K562 (cell line): Measurements from ENCODE around the gene RASL11A.

Experiments used
- ATF1 ChIP-seq, 2 experiments: fragments of 450-650 bp in 1 of 2; IDR thresholded peaks; 2 replicates each; pipeline ENCODE4 v1.6.1; 2016; ENCODE audit warnings: missing compliant biosample characterization in 1 of 2, missing genetic modification characterization in 1 of 2
- CHD4 ChIP-seq: fragments of 200-600 bp; sonication (generic); IDR thresholded peaks from 3 replicates; pipeline ENCODE4 v1.6.1; 2012; ENCODE audit warnings: low read depth, mild to moderate bottlenecking, mixed read lengths, low read length, inconsistent platforms; ENCODE audit not compliant: insufficient read depth, insufficient replicate concordance, poor library complexity, severe bottlenecking
- CTCF ChIP-seq, 3 experiments: IDR thresholded peaks in 2 of 3; conservative IDR thresholded peaks in 1 of 3; 2 replicates each; pipeline ENCODE4 v1.5.1; 2011 to 2012; ENCODE audit warnings: low read length in 3 of 3, mild to moderate bottlenecking in 3 of 3, control low read depth in 2 of 3, improper control_type of control experiment in 1 of 3, inconsistent platforms in 1 of 3, low read depth in 1 of 3, mixed read lengths in 1 of 3, moderate library complexity in 1 of 3; ENCODE audit not compliant: insufficient read depth in 2 of 3
- EZH2 ChIP-seq: IDR thresholded peaks from 2 replicates; pipeline ENCODE4 v1.6.1; 2012; ENCODE audit warnings: low read depth, mild to moderate bottlenecking, inconsistent platforms, low read length, borderline replicate concordance
- REST ChIP-seq, 2 experiments: fragments of 450-650 bp; formaldehyde crosslinking in 1 of 2; IDR thresholded peaks; 2 replicates each; pipeline versions ENCODE4 v1.4.0 to v1.6.1; 2014 to 2020; ENCODE audit warnings: mild to moderate bottlenecking in 2 of 2, borderline replicate concordance in 1 of 2, low read depth in 1 of 2
- TAF1 ChIP-seq: IDR thresholded peaks from 2 replicates; pipeline ENCODE4 v1.6.1; 2011; ENCODE audit warnings: mild to moderate bottlenecking, low read length, moderate library complexity; ENCODE audit not compliant: insufficient read depth, control insufficient read depth, severe bottlenecking; ENCODE audit errors: extremely low read depth
- ZBTB7A ChIP-seq: IDR thresholded peaks from 2 replicates; pipeline ENCODE4 v1.6.1; 2011; ENCODE audit warnings: low read depth, mild to moderate bottlenecking, low read length, moderate library complexity, borderline replicate concordance; ENCODE audit not compliant: control insufficient read depth
- ZNF318 ChIP-seq, 2 experiments: fragments of 450-650 bp; IDR thresholded peaks; 2 replicates each; pipeline ENCODE4 v1.6.1; 2016; ENCODE audit warnings: mild to moderate bottlenecking in 2 of 2, borderline replicate concordance in 1 of 2, low read depth in 1 of 2, moderate library complexity in 1 of 2
- ZNF639 ChIP-seq, 2 experiments: fragments of 200-800 bp in 1 of 2; sonication (Bioruptor generic) in 1 of 2; sonication (generic) in 1 of 2; formaldehyde crosslinking in 1 of 2; IDR thresholded peaks in 1 of 2; conservative IDR thresholded peaks in 1 of 2; 2 replicates each; pipeline versions ENCODE4 v1.5.0 to v1.6.1; 2016 to 2020; ENCODE audit warnings: missing compliant biosample characterization in 1 of 2, missing genetic modification characterization in 1 of 2, missing genetic modification reagents in 1 of 2
- ZNF766 ChIP-seq: fragments of 200-800 bp; sonication (Bioruptor generic); conservative IDR thresholded peaks from 2 replicates; pipeline ENCODE4 v1.6.1; 2016; ENCODE audit warnings: missing genetic modification characterization, missing compliant biosample characterization
- ZSCAN29 ChIP-seq: fragments of 450-650 bp; IDR thresholded peaks from 2 replicates; pipeline ENCODE4 v1.6.1; 2017

- no peak for TF ChIP-seq ZNF766
- TF ChIP-seq CTCF (IDR thresholded peaks at IDR 0.05 in 2 of 3, conservative IDR thresholded peaks at IDR 0.05 in 1 of 3; ENCODE audit: insufficient read depth in 2 of 3, low read depth in 1 of 3, low read length in 3 of 3): no peak
- no peak for TF ChIP-seq ZBTB7A
- no peak for TF ChIP-seq EZH2
- no peak for TF ChIP-seq REST (IDR thresholded peaks at IDR 0.05; ENCODE audit: borderline replicate concordance)
- no peak for TF ChIP-seq REST (CRISPR knock-in tag; IDR thresholded peaks at IDR 0.05; ENCODE audit: low read depth)
- TF ChIP-seq TAF1: no peak
- TF ChIP-seq ATF1 (CRISPR knock-in tag; IDR thresholded peaks at IDR 0.05): no peak
- TF ChIP-seq ATF1 (tag; IDR thresholded peaks at IDR 0.05): no peak
- no peak for TF ChIP-seq ZNF639 (CRISPR knock-in tag; conservative IDR thresholded peaks at IDR 0.05 in 1 of 2, IDR thresholded peaks at IDR 0.05 in 1 of 2)
- TF ChIP-seq ZSCAN29: no peak
- TF ChIP-seq ZNF318 (IDR thresholded peaks at IDR 0.05; ENCODE audit: borderline replicate concordance in 1 of 2, low read depth in 1 of 2): no peak
- TF ChIP-seq CHD4: no peak
These were observed 8.9 kb downstream of the RASL11A start for GRCh38 chr13:27279506-27279905.
